GM19328 (cell line): ENCODE results near the gene MSL1.

Source experiments
- ATAC-seq: cut with Tn5 transposase; IDR thresholded peaks from one replicate; pipeline ENCODE4 v1.9.1; 2021; ENCODE audit warnings: mild to moderate bottlenecking, moderate library complexity; ENCODE audit not compliant: unreplicated experiment

MSL1 gene

DNA sequence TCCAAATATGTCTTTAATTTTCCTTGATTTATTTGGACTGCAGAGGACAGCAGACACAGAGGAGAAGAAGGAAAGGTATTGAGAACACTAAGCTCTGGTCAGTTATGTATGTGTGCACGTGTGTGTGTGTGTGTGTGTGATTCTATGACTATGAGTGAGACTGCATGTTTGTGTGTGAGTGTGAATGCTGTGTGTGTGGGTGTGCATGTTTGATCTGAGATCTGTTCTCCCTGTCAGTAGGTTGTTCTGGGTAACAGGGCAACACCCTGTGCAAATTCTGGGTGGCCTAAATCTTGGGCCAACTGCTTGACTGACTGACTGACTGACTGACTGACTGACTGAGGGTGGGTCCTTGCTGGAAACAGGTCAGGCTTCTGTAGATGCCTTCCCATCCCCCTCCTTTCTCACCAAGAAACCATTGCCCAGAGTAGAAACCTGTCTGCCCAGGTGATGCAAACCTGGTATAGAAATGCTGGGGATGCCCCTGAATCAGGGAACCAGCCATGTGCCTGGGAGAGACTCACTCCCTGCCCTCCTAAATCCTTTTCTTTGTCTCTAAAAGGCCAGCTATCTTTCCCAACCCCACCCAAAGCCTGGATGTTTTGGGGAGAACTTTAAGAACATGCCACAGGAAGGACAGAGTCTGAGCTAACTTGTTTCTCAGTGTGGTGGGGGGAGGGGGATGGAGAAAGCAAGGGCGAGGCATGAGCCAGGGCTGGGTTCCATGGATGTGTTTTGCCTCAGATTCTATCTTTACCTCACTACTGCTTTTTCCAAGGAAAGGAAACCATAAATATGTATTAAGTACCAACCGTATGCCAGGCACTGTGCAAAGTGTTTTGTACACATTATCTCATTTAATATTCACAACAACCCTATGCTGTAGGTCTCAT lies 16.9 kb upstream of the MSL1 start:
- ATAC-seq = no peak

DNA sequence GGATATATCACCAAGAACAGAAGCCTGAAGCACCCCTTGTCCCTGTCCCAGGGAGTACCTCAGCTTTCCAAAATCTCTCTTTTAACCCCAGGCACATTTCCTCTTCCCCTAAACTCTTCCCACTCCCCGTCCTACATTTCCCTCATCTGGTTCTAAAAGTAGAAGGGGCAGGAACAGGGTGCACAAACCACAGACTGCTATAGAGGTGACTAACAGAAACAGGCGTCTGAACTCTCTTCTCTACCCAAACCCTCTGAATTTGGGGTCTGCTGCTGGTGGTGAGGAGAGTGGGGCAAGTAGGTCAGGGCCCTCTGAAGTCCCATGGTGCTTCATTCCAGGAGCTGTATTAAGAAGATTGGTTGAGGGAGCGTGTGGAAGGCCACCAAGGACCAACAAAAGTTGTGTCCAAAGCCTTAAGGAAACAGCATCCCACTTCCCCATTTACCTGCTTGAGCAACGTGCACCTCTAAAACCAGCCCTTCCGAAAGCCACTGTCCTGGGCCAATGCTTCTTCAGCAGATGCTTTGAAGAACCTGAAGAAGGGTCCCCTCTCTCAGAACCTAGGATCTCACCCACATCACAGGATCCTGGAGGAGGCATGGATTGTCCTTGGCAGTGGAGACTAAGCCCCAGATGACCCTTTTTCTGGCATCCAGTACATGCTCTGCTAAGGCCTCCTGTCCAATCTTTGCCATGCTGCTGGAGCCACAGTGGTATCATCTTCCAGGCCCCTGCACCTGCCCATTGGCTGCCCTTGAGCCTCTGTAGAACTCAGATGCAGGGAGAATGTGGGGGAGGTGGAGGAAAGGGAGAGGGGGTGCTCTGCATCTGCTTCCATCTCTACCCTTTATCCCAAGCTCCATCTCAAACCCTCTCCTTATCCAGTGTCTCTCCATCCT lies 15.7 kb upstream of the MSL1 start:
- ATAC-seq = no peak

DNA sequence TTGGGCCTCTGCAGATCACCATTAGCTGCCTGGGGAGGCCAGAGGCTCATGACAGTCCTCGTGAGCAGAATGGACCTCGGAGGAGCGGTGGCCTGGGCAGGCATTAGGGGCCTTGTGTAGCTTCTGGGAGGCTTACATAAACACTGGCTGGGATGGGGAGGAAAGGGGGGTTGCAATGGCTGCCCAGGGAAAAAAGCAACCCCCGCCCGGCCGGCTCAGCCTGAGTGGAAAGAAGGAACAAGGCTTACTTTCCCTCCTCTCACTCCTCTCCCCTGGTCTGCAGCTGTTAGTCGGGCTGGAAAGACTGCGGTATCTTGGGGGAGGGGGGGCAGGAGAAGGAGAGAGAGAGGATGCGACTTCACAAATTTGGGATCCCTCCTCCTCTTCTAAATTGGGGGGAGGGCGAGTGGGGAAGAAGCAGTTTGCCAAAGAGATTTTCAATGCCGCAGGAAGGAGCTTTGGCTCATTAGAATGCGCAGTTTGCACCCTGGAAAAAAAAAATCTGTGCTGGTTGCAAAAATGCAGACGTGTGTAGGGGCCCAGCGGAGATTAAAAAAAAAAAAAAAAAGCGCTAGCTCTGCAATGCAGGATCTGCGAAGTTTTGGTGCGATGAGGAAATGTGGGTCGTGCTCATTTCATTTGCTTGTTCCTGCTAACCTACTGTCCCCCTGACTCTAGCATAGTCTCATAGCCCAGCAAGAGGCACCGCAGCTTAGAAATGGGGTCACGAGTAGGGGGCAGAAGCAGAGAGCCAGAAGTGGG lies 14.8 kb upstream of the MSL1 start:
- ATAC-seq = no peak

DNA sequence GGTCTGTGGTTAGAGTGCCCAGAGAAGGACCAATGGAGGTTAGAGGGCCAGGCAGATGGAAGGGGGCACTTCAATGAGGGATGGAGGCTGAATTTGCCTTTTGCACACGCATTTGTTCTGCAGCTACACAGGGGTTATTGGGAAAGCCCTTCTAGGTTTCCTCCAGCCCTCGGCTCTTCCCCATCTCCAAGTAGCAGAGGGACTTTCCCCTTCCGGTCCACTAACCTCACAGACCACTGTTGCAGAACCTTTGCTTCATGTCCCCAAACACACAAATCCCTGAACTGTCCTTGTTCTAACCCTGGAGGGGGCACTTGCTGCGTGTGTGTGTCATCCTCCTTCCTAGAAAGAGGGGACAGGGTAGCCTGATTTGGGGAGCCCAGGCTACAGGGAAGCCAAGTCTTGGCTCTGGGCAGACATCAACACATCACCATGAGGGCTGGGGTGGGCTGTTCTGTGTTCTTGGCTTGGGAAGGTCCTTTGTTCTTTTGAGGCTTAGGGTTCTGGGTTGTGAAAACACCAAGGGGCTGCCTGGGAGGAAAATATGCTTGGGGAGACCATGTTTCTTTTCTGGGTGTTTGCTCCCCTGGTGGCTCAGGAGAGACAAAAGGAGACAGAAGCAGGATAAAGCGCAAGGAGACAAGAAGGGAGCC lies 14.1 kb upstream of the MSL1 start:
- no peak for ATAC-seq

DNA sequence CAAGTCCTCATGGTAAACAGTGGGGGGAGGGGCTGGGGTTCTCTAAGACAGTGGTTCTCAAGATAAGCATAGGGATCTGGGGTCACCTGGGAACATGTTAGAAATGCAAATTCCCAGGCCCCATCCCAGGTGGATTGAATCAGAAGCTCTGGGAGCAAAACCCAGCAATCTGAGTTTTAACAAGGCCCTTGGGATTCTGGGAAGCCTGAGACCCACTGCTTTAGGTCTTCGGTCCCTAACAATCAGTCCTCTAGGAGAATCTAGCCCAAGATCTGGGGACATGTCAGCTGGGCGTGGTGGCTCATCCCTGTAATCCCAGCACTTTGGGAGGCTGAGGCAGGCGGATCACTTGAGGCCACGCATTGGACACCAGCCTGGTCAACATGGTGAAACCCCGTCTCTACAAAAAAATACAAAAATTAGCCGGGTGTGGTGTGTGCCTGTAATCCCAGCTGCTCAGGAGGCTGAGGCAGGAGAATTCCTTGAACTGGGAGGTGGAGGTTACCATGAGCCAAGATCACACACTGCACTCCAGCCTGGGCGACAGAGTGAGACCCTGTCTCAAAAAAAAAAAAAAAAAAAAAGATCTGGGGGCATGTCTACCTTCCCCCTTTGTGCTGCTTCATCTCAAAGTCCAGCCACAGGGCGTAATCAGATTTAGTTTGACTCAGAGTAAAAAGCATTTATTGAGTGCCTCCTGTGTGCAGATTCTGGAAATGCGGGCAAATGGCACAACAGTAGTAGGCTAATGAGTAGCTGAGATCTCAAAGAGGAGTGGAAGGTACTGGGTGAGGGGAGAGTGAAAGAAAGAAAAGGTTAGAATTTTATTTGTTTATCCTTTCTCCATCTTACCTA lies 12.6 kb upstream of the MSL1 start:
- no peak for ATAC-seq

DNA sequence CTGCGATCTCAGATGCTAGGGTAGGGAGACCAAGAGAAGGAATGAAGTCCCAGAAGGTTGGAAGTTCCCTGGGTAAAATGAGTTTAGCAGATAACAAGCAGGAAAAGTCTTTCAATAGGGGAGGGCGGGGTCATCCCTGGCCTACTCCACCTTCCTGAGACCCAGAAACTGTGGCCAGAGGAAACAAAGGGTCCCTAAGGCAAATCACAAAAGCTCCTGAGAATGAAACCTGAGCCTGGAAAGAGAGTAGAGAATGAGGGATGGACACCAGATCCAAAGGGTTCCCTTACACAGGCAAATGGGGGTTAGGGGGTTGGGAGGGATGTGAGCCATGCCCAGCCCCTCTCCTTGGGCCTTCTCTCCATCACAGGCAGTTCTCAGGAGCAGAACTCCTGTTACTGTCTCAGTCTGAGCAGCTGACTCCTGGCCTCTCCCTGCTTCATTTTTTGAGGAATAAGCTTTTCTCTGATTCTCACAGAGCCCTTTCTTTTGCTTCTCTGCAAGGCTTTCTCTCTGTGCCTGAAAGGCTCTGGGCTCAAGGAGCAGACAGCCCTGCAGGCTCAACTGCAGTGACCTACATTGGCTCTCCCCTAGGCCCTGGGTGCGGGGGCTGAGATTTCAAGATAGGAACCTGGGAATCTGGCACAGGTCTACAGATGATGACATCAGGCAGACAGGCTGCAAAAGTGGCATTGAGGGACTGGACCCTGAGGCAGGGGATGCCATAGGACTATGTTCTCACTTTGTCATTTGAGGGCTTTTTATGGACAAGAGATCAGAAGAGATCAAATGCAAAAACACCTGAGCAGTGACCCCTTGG lies 11.5 kb upstream of the MSL1 start:
- ATAC-seq = no peak

DNA sequence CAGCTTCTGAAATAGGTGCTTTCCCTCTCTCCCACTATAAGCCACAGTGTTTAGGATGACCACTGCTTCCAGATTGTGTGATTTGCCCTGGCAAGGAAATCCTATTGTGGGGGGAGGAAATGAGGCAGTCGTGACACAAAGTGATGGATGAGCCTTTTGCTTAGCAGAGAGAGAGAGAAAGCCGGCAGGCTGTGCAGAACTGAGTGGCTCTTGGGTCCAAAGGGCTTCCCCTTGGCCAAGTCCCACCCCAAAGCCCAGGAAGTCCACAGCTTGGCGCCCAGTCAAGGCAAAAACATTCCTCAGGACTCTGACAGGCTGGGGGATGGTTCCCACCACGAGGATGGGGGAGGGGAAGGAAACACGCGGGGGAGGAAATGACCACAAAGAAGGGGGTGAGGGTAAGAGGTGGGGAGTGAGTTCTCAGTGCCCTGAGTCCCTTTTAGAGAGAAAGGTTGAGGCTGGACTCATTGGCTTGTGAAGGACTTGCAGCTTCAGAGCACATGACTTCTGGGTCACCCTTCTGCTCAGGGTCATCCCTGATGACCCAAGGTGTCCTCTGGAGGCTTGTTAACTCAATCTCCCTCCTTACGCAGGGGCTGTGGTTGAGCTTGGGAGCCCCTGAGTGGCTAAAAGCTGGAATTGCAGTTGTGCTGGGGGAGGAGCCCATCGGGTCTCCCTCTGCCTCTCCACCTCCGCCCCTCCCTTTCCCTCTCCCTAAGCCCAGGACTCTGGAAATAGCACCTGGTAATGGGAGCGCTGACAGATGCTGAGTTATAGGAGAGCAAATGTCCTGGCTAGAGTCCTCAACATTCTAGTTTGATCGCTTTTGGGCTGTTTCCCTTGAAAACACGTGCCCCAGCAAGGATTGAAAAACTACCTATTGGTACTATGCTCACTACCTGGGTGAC lies 10.3 kb upstream of the MSL1 start:
- ATAC-seq = no peak

DNA sequence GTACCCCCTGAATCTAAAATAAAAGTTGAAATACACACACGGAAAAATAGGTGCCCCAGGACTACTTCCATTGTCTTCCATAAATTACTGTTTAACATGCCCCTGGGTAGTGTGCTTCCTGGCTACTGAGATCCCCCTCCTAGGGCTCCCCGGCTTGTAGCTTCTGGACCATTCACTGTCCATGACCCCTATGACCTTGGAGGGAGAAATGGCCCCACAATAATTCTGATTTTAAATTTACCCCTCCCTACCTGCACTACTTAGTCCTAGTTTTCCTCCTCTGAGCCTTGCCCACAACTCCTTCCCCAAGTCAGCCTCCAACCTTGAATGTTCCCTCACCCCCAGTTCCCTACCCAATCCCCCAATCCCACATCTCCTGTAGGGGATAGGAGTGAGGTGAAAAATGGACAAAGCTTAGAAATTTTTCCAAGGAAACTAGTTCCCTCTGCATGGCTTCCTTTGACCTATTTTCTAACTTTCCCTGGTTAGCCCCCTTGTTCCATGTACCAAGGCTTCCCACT lies 9.5 kb upstream of the MSL1 start:
- ATAC-seq = no peak

DNA sequence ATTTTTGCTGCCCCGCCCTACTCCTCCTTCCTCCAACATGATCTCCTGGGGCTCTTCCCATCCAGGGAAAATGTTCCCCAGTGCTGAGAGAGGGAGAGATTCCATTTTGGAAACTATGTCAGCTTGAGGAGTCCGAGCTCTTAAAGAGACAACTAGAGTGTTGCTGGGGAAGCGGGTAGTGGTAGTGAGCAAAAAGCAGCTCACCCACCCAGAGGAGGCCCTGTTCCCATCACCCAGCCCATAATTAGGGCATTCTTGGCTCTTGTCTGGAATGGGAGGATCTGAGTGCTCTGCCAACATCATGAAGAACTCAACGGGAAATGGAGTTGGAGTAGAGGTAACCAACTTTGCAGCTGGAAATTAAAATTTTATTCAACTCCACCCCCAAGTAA lies 9.1 kb upstream of the MSL1 start:
- no peak for ATAC-seq

DNA sequence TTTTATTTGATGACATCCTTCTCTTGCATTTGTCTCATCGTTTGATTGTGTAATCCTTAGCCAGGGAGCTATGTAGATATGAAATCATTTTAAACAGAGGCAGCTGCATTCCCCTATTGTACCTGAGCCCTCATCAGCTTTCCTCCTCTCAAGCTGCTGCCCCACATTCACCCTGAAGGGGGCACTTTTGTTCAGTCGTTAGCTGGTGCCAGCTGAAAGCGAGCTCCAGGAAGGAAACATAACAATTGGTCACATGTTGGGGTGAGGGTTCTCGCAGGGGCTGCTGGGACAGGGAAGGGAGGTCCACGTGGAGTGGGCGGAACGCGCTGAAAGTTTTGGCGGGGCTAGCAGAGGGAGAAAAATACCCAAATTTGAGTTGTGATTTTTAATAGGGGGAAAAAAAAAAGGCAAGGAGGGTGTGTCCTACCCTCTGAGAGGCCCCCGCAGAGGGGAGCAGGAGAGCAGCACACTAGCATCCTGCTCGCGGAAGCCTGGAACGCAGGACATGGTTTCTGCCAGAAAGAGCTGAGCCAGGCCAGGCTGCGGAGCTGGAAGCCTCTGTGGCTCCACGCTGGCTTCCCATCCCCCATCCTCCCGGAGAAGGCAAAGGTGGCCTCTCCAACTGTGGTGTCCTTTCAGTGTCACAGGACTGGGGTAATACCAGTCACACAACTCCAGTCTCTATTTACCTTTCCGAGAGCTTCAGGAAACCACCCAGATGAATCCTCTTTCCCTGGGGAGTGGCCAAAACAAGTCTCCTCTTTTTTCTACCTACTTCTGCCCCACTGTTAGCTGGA lies 8.5 kb upstream of the MSL1 start:
- ATAC-seq = peak; percentile 70

DNA sequence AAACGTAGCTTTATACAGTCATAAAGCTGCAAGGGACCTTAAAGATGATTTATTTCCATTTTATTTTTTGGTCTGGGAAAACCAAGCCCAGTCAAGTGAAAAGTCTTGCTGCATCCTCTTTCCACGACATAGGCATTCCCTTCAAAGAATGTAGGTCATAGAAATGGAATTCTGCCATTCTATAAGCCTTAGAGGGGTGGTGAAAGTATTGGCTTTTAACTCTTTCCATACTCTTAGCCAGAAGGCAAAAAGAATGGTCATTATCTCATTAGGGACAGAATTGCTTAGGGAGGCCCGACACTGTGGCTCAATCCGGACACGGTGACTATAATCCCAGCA lies 7.9 kb upstream of the MSL1 start:
- ATAC-seq = no peak

DNA sequence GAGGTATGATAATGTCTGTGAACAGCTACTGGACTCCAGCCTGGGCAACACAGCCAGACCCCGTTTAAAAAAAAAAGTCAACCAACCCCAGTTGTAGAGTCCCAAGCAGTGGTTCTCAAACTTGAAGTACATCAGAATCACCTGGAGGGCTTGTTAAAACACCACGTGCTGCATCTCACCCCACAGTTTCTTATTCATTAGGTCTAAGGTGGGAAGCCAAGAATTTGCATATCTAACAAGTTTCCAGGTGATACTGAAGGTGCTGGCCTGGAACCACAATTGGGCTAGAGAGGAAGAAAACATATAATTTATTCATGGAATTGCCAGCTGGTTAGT lies 6.7 kb upstream of the MSL1 start:
- ATAC-seq = no peak

DNA sequence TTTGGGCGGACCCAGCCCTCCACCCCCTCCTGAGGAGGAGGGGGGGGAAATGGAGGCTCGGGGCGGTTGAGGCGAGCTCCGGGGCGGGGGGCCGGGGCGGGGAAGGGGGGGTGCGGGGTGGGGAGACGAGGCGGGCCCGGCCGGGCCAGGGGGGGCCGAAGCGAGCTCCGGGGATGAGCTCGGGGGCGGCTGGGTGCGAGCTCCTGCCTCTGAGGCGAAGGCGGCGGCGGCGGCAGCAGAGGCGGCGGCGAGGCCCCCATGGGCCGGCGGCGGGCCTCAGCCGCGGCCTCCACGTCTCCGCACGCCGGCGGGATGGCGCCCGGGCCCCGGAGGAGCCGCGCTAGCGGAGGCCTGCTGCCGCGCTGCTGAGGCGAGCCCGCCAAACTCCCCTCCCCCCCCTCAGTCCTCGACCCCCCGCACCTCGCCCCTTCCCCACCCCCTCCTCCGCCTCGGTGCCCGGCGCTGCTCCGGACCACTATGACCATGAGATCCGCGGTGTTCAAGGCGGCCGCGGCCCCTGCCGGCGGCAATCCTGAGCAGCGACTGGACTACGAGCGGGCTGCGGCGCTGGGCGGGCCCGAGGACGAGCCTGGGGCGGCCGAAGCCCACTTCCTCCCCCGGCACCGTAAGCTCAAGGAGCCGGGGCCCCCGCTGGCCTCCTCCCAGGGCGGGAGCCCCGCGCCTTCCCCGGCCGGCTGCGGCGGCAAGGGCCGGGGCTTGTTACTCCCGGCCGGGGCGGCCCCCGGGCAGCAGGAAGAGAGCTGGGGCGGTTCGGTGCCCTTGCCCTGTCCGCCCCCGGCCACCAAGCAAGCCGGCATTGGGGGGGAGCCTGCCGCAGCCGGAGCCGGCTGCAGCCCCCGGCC lies 596 bp downstream of the MSL1 start:
- ATAC-seq = peak; percentile 30

DNA sequence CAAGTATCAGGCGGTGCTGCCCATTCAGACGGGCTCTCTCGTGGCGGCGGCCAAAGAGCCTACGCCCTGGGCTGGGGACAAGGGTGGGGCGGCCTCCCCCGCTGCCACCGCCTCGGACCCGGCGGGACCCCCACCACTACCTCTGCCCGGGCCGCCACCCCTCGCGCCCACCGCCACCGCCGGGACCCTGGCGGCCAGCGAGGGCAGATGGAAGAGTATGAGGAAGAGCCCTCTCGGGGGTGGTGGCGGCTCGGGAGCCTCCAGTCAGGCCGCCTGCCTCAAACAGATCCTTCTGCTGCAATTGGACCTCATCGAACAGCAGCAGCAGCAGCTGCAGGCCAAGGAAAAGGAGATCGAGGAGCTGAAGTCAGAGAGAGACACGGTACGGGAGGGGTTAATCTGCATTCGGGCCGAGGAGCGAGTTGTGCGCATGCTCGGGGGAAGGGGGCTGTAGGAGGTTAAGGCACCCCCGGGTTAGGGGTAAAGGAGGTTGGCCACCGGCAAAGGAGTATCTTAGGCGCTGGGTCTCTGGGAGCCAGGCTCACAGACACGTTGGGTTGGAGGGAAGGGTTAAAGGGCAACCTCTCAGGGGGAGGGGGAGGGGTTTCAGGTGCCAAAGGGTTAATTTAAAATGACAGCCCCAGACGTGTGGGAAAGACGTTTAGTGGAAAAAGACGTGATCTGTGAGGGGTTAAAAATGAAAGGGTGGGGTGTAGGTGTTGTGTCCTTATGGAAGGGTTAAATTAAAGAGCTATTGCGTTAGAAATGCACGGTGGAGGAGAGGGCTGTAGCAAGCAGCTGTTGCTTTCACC lies 1.4 kb downstream of the MSL1 start:
- no peak for ATAC-seq

DNA sequence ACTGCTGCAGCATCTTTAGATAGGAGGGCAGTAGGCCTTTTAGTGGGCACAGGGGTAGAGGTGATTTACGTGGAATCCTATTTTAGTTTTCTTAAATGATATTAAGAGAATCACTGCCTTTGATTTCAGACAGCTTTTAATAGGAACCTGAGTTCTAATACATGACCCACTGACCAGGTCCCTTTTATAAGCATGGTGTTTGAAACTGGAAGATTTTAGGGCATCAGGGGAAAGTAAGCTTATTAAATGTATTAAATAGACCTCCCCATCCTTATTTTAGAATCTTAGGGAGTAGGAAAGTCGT lies 2.0 kb downstream of the MSL1 start:
- ATAC-seq = no peak
